Activated naive CD8-positive, alpha-beta T cell treated with anti-CD3 and anti-CD28 coated beads, Interleukin-2, amount 10 ng/mL, durations not matched to agents 7 days and 5 days (primary cell): ENCODE data around the gene HPN. TPM values are rescaled to one million over a fixed set of nuclear protein-coding genes. Genes with fewer than 3 reads are reported as not detected.

Experiments used
- ATAC-seq: fragments of 150-1000 bp; cut with Tn5 transposase; one replicate; pipeline ENCODE4 v1.10.0; 2021; ENCODE audit warnings: low read depth, moderate library complexity
- POLR2A ChIA-PET: fragments of 350-600 bp; sonication (Branson Sonifier 250); formaldehyde crosslinking; loops from one replicate; lab custom pipeline; 2021; ENCODE audit warnings: antibody characterized with exemption; lab: Charles Lee
- DNase-seq: peaks from one replicate; pipeline ENCODE4 v3.0.0; 2021
- H3K27ac Mint-ChIP-seq: one replicate; pipeline ENCODE4 v1.8.0; 2022; ENCODE audit warnings: mild to moderate bottlenecking, mixed read lengths
- H3K27me3 Mint-ChIP-seq: one replicate; pipeline ENCODE4 v1.8.0; 2022; ENCODE audit warnings: mild to moderate bottlenecking, moderate library complexity, mixed read lengths
- H3K36me3 Mint-ChIP-seq: one replicate; pipeline ENCODE4 v1.8.0; 2021; ENCODE audit warnings: mild to moderate bottlenecking, mixed read lengths
- H3K4me1 Mint-ChIP-seq: one replicate; pipeline ENCODE4 v1.8.0; 2021; ENCODE audit warnings: mixed read lengths
- H3K4me3 Mint-ChIP-seq: one replicate; pipeline ENCODE4 v1.8.0; 2022; ENCODE audit warnings: mild to moderate bottlenecking, moderate library complexity, mixed read lengths
- H3K9me3 Mint-ChIP-seq: one replicate; pipeline ENCODE4 v1.8.0; 2021; ENCODE audit warnings: mixed read lengths
- total RNA-seq, 2 experiments: library from RNA; stranded (reverse); gene quantifications; one replicate each; pipeline ENCODE4 v1.2.3, GENCODE V29; 2021

Gene HPN
- total RNA-seq, 2 experiments from 2014 or later: 0.20 TPM; not detected in 1

DNA sequence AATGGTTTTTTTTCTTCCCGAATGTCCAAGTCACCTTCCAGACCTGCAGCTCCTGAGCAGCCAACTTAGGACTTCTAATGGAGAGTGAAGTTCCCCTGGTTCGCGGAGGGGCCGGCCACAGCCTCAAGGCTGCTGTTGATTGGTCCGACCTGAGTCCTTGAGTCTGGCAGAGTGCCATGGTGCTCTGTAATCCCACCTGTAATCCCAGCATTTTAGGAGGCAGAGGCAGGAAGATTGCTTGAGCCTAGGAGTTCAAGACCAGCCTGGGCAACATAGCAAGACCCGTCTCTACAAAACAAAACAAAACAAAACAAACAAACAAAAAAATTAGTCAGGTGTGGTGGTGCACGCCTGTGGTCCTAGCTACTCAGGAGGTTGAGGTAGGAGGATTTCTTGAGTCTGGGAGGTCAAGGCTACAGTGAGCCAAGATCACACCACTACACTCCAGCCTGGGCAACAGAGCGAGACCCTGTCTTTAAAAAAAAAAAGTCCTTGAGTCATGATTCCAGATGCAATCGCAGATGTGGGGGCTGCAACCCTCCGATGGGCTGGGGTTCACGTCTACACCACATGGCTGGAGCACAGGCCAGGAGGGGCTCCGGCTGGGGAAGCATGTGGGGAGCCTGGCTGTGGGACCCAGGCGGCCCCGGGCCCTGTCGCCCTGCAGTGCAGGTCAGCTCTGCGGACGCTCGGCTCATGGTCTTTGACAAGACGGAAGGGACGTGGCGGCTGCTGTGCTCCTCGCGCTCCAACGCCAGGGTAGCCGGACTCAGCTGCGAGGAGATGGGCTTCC is 17.7 kb downstream of the HPN start:
- POLR2A ChIA-PET: interaction anchor here (0.7 kb wide), 1 partner anchor 82 kb away, joined by 3 read pairs; no protein-coding TSS in a partner anchor
- ATAC-seq (no peak), DNase-seq (no peak)
- Mint-ChIP-seq H3K27ac (no peak overlapping the region), H3K9me3 (no peaks in the 10 kb centered on the region), H3K4me1 (no peaks in the 10 kb centered on the region), H3K36me3 (no peaks in the 10 kb centered on the region), H3K27me3 (peaks cover 12% of the 10 kb centered on the region), H3K4me3 (no peak overlapping the region)

DNA sequence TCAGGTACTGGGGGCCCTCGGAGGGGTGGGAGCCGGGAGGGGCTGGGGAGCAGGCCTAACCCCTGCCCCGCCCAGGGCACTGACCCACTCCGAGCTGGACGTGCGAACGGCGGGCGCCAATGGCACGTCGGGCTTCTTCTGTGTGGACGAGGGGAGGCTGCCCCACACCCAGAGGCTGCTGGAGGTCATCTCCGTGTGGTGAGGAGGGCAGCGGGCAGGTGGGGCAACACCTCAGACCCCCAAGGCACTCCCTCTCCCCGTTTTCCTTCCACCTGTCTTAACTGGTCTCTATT is 18.2 kb downstream of the HPN start:
- peaks cover 13% of the 10 kb centered on the region for H3K27me3 Mint-ChIP-seq
- POLR2A ChIA-PET: no interaction called here
- H3K4me3 Mint-ChIP-seq: no peak overlapping the region
- no peaks in the 10 kb centered on the region for H3K9me3 Mint-ChIP-seq
- DNase-seq (no peak), ATAC-seq (no peak)
- no peaks in the 10 kb centered on the region for H3K36me3 Mint-ChIP-seq
- H3K27ac Mint-ChIP-seq: no peak overlapping the region
- H3K4me1 Mint-ChIP-seq: no peaks in the 10 kb centered on the region

DNA sequence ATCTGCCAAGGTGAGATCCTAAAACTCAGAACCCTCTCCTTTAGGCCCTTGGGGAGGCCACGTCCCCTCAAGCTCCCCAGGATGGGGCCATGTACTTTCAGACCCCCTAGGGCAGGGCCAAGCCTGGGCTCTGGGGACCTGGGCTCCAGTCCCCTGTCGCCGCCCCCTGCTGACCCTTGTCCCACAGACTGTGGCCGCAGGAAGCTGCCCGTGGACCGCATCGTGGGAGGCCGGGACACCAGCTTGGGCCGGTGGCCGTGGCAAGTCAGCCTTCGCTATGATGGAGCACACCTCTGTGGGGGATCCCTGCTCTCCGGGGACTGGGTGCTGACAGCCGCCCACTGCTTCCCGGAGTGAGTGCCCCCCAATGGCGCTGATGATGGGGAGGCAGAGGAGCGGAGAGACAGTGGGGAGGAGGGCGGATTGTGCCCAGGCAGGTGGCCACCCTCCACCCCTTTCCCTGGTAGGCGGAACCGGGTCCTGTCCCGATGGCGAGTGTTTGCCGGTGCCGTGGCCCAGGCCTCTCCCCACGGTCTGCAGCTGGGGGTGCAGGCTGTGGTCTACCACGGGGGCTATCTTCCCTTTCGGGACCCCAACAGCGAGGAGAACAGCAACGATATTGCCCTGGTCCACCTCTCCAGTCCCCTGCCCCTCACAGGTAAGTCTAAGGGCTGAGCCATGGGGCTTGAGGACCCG is 18.8 kb downstream of the HPN start:
- DNase-seq (no peak), ATAC-seq (no peak)
- POLR2A ChIA-PET: no interaction called here
- Mint-ChIP-seq H3K27me3 (peaks cover 13% of the 10 kb centered on the region), H3K4me3 (no peak overlapping the region), H3K4me1 (no peaks in the 10 kb centered on the region), H3K27ac (no peak overlapping the region), H3K9me3 (no peaks in the 10 kb centered on the region), H3K36me3 (no peaks in the 10 kb centered on the region)

DNA sequence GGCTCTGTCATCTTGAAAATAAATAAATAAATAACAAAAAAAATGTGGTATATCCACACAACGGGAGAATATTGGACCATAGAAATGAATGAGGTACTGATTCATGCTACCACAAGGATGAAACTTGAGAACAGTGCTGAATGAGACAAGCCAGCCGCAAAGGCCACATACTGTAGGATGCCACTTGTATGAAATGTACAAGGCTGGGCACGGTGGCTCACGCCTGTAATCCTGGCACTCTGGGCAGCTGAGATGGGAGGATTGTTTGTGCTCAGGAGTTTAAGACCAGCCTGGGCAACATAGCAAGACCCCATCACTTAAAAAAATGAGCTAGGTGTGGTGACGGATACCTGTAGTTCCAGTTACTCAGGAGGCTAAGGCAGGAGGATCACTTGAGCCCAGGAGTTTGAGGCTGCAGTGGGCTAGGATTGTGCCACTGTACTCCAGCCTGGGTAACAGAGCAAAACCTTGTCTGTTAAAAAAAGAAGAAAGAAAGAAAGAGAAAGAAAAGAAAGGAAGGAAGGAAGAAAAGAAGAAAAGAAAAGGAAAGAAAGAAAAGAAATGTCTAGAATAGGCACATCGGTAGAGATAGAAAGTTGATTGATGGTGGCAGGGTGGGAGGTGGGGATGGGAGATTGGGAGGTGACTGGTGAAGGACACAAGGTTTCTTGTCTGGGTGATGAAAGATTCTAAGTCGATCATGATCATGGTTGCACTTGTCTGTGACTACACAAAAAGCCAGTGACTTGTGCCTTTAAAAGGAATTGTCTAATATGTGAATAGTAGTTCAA is 20.3 kb downstream of the HPN start:
- H3K4me1 Mint-ChIP-seq: peaks cover 1% of the 10 kb centered on the region
- H3K4me3 Mint-ChIP-seq: no peak overlapping the region
- no peak overlapping the region for H3K27ac Mint-ChIP-seq
- H3K9me3 Mint-ChIP-seq: no peaks in the 10 kb centered on the region
- peaks cover 10% of the 10 kb centered on the region for H3K27me3 Mint-ChIP-seq
- no peak for DNase-seq
- no peaks in the 10 kb centered on the region for H3K36me3 Mint-ChIP-seq
- POLR2A ChIA-PET: no interaction called here
- ATAC-seq: no peak

DNA sequence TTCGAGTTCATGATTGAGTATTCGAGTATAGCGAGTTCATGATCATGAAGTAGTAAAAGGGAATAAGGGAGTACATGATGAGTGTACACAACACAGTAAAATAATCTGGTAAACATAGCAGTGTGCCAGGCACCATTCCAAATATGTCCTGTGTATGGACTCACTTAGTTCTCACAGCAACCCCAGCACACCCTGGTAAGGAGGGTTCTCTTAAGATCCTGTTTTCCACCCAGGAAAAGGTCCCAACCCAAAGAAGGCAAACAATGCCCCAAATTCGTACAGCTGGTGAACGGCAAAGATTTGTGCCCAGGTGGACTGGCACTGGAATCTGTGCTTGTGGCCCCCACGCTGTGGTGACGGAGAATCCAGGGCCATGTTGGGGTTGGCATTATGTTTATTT is 21.4 kb downstream of the HPN start:
- Mint-ChIP-seq H3K27ac (no peak overlapping the region), H3K4me1 (peaks cover 5% of the 10 kb centered on the region), H3K4me3 (no peak overlapping the region), H3K27me3 (peaks cover 10% of the 10 kb centered on the region), H3K9me3 (no peaks in the 10 kb centered on the region), H3K36me3 (no peaks in the 10 kb centered on the region)
- DNase-seq (no peak), ATAC-seq (no peak)
- POLR2A ChIA-PET: no interaction called here

DNA sequence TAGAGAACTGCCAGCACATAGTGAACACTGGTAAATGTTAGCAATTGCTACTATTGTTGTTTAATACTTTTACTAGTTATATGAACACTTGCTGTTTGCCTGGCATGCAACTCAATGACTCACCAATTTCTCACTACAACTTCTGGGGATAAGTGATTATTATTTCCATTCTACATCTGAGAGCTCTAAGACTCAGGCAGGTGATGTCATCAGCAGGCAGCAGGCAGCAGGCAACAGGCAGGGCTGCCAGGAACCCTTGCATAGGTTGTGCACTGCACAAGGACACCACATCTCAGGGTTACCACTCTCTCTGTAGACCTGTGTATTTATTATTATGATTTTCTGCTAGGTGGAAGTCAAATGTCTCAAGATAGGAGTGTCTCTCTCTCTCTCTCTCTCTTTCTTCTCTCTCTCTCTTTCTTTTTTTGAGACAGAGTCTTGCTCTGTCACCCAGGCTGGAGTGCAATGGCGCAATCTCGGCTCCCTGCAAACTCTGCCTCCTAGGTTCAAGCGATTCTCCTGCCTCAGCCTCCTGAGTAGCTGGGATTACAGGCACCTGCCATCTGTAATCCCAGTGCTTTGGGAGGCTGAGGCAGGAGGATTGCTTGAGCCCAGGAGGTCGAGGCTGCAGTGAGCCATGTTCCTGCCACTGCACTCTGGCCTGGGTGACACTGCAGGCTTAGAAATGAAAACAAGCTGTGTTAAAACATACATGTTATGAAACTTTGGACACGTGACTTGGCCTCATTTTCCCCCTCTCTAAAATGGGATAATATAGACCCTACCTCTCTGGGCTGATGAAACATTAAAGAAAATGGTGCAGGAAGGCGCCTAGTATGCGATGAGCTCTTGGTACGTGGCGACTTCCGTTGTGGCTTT is 22.7 kb downstream of the HPN start:
- ATAC-seq: no peak

DNA sequence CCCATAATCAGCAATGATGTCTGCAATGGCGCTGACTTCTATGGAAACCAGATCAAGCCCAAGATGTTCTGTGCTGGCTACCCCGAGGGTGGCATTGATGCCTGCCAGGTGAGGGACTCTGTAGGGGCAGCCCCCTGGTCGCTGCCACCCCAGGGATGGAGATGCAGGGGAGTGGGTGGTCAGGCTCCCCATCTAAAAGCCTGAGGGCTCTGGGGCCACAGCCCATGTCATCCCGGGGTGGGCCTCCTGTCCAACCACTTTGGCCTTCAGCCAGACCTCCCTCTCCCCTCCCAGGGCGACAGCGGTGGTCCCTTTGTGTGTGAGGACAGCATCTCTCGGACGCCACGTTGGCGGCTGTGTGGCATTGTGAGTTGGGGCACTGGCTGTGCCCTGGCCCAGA is 24.1 kb downstream of the HPN start:
- POLR2A ChIA-PET: no interaction called here
- Mint-ChIP-seq H3K27me3 (peaks cover 10% of the 10 kb centered on the region), H3K27ac (no peak overlapping the region)

More for the DNA sequence above, 22.7 kb downstream of the HPN start:
- Mint-ChIP-seq H3K27ac (no peak overlapping the region), H3K4me1 (peaks cover 5% of the 10 kb centered on the region), H3K36me3 (no peaks in the 10 kb centered on the region), H3K4me3 (no peak overlapping the region), H3K9me3 (no peaks in the 10 kb centered on the region), H3K27me3 (peaks cover 10% of the 10 kb centered on the region)
- DNase-seq: no peak
- POLR2A ChIA-PET: no interaction called here

DNA sequence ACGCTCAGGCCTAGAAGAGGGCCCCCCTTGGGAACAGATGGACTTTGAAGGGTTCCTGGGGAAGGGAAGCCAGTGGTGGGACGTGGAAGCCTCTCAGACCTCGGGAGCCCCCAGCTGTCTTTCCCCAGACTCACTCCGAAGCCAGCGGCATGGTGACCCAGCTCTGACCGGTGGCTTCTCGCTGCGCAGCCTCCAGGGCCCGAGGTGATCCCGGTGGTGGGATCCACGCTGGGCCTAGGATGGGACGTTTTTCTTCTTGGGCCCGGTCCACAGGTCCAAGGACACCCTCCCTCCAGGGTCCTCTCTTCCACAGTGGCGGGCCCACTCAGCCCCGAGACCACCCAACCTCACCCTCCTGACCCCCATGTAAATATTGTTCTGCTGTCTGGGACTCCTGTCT is 24.6 kb downstream of the HPN start:
- POLR2A ChIA-PET: no interaction called here
- peaks cover 2% of the 10 kb centered on the region for H3K9me3 Mint-ChIP-seq
- H3K27ac Mint-ChIP-seq: no peak overlapping the region
- ATAC-seq (no peak), DNase-seq (no peak)
- H3K4me1 Mint-ChIP-seq: peaks cover 5% of the 10 kb centered on the region
- H3K36me3 Mint-ChIP-seq: no peaks in the 10 kb centered on the region
- peaks cover 10% of the 10 kb centered on the region for H3K27me3 Mint-ChIP-seq
- no peak overlapping the region for H3K4me3 Mint-ChIP-seq

More for the DNA sequence above, 24.1 kb downstream of the HPN start:
- peaks cover 2% of the 10 kb centered on the region for H3K9me3 Mint-ChIP-seq
- DNase-seq (no peak), ATAC-seq (no peak)
- no peak overlapping the region for H3K4me3 Mint-ChIP-seq
- no peaks in the 10 kb centered on the region for H3K36me3 Mint-ChIP-seq
- H3K4me1 Mint-ChIP-seq: peaks cover 5% of the 10 kb centered on the region

DNA sequence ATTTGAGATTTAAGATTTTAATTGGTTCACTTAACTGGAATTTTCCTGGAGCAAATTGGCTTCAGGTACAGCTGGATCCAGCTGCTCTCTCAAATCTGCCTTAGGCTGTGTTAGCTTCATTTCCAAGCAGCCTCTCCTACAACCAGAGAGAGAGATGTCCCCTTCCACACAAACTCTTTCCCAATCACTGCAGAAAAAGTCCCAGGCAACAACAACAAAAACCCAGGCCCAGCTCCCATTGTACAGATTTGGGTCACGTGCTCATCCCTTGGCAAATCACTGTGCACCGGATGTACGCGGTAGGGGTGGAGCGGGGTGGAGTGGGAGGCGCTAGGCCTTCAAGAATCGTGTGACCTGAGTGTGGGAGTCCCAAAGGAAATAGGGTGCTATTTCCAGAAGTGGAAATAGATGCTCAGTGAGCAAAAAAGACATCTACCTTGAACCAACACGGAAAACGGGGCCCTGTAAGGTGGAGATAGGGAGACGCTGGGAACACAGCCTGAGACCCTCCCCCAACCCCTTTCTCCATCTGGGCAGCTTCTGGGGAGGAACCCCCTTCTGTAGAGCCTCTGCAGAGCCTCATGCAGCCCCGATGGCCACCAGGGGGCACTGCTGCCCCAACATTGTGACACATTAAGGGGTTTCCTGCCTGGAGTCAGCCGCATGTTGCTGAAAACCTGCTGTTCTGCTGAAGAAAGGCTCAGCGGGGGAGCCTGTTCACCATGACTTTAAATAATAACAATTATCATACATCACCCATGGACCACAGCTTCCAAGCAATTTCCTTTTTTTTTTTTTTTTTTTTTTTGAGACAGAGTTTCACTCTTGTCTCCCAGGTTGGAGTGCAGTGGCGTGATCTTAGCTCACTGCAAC is 25.4 kb downstream of the HPN start:
- Mint-ChIP-seq H3K27me3 (peaks cover 10% of the 10 kb centered on the region), H3K27ac (peak overlapping the region; percentile 34), H3K9me3 (peaks cover 2% of the 10 kb centered on the region), H3K36me3 (no peaks in the 10 kb centered on the region), H3K4me3 (no peak overlapping the region), H3K4me1 (peaks cover 5% of the 10 kb centered on the region)
- peak; percentile 93 for DNase-seq
- ATAC-seq: peak; percentile 94
- POLR2A ChIA-PET: interaction anchor here (0.6 to 0.7 kb wide), 2 partner anchors 150 to 1382 kb away, joined by 3 to 6 read pairs; no protein-coding TSS in a partner anchor

DNA sequence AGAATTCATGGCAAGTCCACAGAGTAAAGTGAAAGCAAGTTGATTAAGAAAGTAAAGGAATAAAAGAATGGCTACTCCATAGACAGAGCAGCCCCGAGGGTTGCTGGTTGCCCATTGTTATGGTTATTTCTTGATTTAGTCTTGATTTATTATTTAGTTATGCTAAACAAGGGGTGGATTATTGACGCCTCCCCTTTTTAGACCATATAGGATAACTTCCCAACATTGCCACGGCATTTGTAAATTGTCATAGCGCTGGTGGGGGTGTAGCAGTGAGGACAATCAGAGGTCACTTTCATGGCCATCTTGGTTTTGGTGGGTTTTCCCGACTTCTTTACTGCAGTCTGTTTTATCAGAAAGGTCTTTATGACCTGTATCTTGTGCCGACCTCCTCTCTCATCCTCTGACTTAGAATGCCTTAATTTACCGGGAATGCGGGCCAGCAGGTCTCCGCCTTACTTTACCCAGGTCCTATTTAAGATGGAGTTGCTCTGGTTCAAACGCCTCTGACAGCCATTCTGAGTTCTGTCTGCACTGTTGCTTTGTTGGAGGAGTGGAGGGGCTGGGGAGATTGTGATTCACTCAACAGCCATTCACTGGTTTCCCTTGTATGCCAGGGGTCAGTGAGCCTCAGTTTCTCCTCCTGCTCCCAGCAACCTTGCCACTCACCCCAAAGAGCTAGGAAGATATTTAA is 27.6 kb downstream of the HPN start:
- ATAC-seq (no peak), DNase-seq (no peak)
- peaks cover 5% of the 10 kb centered on the region for H3K4me1 Mint-ChIP-seq
- H3K27me3 Mint-ChIP-seq: peaks cover 2% of the 10 kb centered on the region
- no peak overlapping the region for H3K4me3 Mint-ChIP-seq
- no peak overlapping the region for H3K27ac Mint-ChIP-seq
- no peaks in the 10 kb centered on the region for H3K36me3 Mint-ChIP-seq
- H3K9me3 Mint-ChIP-seq: peaks cover 2% of the 10 kb centered on the region
- POLR2A ChIA-PET: no interaction called here

DNA sequence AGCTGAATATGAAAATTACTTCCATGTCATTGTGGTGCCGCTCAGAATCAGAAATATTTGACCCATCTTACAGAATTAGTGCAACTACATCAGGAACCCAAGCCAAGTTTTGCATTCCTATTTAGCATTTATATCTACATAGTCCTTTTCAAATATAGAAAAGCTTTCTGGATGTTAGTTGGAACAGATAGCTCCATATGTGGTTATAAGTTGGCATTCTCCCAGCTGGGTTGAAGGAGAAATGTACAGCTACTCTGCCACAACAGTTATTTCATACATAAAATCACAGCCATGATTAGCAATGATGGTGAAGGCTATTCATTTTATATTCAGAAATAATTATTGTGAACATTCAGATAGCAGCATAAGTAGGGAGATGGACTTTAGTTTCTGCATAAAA is 28.2 kb downstream of the HPN start:
- ATAC-seq (no peak), DNase-seq (no peak)
- Mint-ChIP-seq H3K4me1 (peaks cover 5% of the 10 kb centered on the region), H3K27ac (no peak overlapping the region), H3K4me3 (no peak overlapping the region), H3K9me3 (peaks cover 2% of the 10 kb centered on the region), H3K27me3 (no peaks in the 10 kb centered on the region), H3K36me3 (no peaks in the 10 kb centered on the region)
- POLR2A ChIA-PET: no interaction called here

DNA sequence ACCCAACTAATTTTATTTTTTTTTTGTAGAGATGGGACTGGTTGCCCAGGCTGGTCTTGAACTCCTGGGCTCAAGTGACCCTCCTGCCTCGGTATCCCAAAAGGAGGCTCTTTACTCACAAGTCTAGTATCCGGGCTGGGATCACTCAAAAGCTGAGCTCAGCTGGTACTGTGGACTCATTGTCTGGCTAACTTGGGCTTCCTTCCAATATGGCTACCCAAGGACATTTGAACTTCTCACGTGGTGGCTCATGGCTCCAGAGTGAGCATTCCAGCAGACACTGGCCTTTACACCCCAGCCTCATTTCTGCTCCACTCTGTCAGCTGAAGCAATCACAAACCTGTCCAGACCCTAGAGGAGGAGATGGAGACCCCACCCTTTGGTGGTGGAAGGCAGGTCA is 28.9 kb downstream of the HPN start:
- no peak overlapping the region for H3K27ac Mint-ChIP-seq
- no peaks in the 10 kb centered on the region for H3K27me3 Mint-ChIP-seq
- ATAC-seq (no peak), DNase-seq (no peak)
- no peaks in the 10 kb centered on the region for H3K36me3 Mint-ChIP-seq
- H3K9me3 Mint-ChIP-seq: peaks cover 2% of the 10 kb centered on the region
- POLR2A ChIA-PET: no interaction called here
- no peak overlapping the region for H3K4me3 Mint-ChIP-seq
- H3K4me1 Mint-ChIP-seq: peaks cover 5% of the 10 kb centered on the region
